GM23338 (cell line): ENCODE data around the gene THSD4. TPM values are rescaled to one million over a fixed set of nuclear protein-coding genes. Genes with fewer than 3 reads are reported as not detected.

ENCODE experiments used
- ATAC-seq: fragments of 200-7000 bp; cut with Tn5 transposase; 3 replicates; pipeline ENCODE4 v1.9.1; 2020
- DNase-seq: peaks from one replicate; pipeline ENCODE4 v3.0.0-alpha.2; 2015; ENCODE audit warnings: low spot score
- H2AFZ ChIP-seq: fragments of 200-600 bp; sonication (generic); 2 replicates; pipeline ENCODE4 v1.8.0; 2016; ENCODE audit warnings: antibody characterized with exemption, mild to moderate bottlenecking, moderate library complexity
- H3F3A ChIP-seq: fragments of 200-600 bp; sonication (generic); replicated peaks from 2 replicates; pipeline ENCODE4 v1.8.0; 2017; ENCODE audit warnings: antibody characterized with exemption, mixed run types, low read depth
- H3K27ac ChIP-seq: fragments of 200-600 bp; sonication (generic); 2 replicates; pipeline ENCODE4 v1.6.1; 2016; ENCODE audit warnings: low read depth
- H3K27me3 ChIP-seq: fragments of 200-600 bp; sonication (generic); 2 replicates; pipeline ENCODE4 v1.8.0; 2016; ENCODE audit warnings: mild to moderate bottlenecking, mixed run types, moderate library complexity; ENCODE audit not compliant: insufficient read depth
- H3K36me3 ChIP-seq: fragments of 200-600 bp; sonication (generic); 2 replicates; pipeline ENCODE4 v1.8.0; 2016; ENCODE audit warnings: mild to moderate bottlenecking; ENCODE audit not compliant: insufficient read depth
- H3K4me1 ChIP-seq: fragments of 200-600 bp; sonication (generic); 2 replicates; pipeline ENCODE4 v1.8.0; 2016; ENCODE audit warnings: mild to moderate bottlenecking, moderate library complexity; ENCODE audit not compliant: insufficient read depth
- H3K4me2 ChIP-seq: fragments of 200-600 bp; sonication (generic); 2 replicates; pipeline ENCODE4 v1.7.1; 2017; ENCODE audit warnings: mixed run types
- H3K4me3 ChIP-seq: fragments of 200-600 bp; sonication (generic); 2 replicates; pipeline ENCODE4 v1.6.1; 2016; ENCODE audit warnings: mixed run types
- H3K79me2 ChIP-seq: fragments of 200-600 bp; sonication (generic); replicated peaks from 2 replicates; pipeline ENCODE4 v1.8.0; 2017; ENCODE audit warnings: mild to moderate bottlenecking; ENCODE audit not compliant: insufficient read depth
- H3K9me2 ChIP-seq: fragments of 200-600 bp; sonication (generic); 2 replicates; pipeline ENCODE4 v1.8.0; 2017; ENCODE audit not compliant: insufficient read depth
- H4K20me1 ChIP-seq: fragments of 200-600 bp; sonication (generic); replicated peaks from 2 replicates; pipeline ENCODE4 v1.8.0; 2017; ENCODE audit warnings: mild to moderate bottlenecking; ENCODE audit not compliant: insufficient read depth
- H3K27ac Mint-ChIP-seq: 2 replicates; pipeline ENCODE4 v1.8.0; 2020; ENCODE audit warnings: inconsistent platforms, mild to moderate bottlenecking, moderate library complexity, mixed read lengths
- H3K27me3 Mint-ChIP-seq: 3 replicates; pipeline ENCODE4 v1.8.0; 2022; ENCODE audit warnings: low read depth, mild to moderate bottlenecking, moderate library complexity, mixed read lengths, inconsistent platforms; ENCODE audit not compliant: insufficient read depth, poor library complexity
- H3K36me3 Mint-ChIP-seq: 3 replicates; pipeline ENCODE4 v1.8.0; 2021; ENCODE audit warnings: low read depth, mild to moderate bottlenecking, inconsistent platforms, moderate library complexity, mixed read lengths
- H3K4me1 Mint-ChIP-seq: 3 replicates; pipeline ENCODE4 v1.8.0; 2020; ENCODE audit warnings: mild to moderate bottlenecking, inconsistent platforms, mixed read lengths
- H3K4me3 Mint-ChIP-seq: 3 replicates; pipeline ENCODE4 v1.8.0; 2021; ENCODE audit warnings: moderate library complexity, mild to moderate bottlenecking, inconsistent platforms, mixed read lengths
- H3K9me3 Mint-ChIP-seq: 3 replicates; pipeline ENCODE4 v1.8.0; 2020; ENCODE audit warnings: moderate library complexity, mild to moderate bottlenecking, inconsistent platforms, mixed read lengths
- CREB1 ChIP-seq: fragments of 250-450 bp; sonication (Bioruptor Pico); IDR thresholded peaks from 2 replicates; pipeline ENCODE4 v1.5.0; 2020; ENCODE audit warnings: low read depth, mild to moderate bottlenecking, moderate library complexity
- CTCF ChIP-seq, 2 experiments: fragments of 200-600 bp in 1 of 2; sonication (generic) in 1 of 2; conservative IDR thresholded peaks; 2 replicates each; pipeline versions ENCODE4 v1.5.1 to v1.6.1; 2016 to 2017; ENCODE audit warnings: antibody characterized with exemption in 2 of 2, low read depth in 2 of 2, mild to moderate bottlenecking in 2 of 2, moderate library complexity in 1 of 2
- ETS1 ChIP-seq: IDR thresholded peaks from 2 replicates; pipeline ENCODE4 v1.6.1; 2016; ENCODE audit warnings: antibody characterized with exemption
- EZH2 ChIP-seq: fragments of 200-600 bp; sonication (generic); IDR thresholded peaks from one replicate; pipeline ENCODE4 v1.8.0; 2017; ENCODE audit warnings: antibody characterized with exemption, mild to moderate bottlenecking, low read depth; ENCODE audit not compliant: unreplicated experiment
- EZH2phosphoT487 ChIP-seq: fragments of 200-600 bp; sonication (generic); IDR thresholded peaks from one replicate; pipeline ENCODE4 v1.8.1; 2018; ENCODE audit warnings: antibody characterized with exemption; ENCODE audit not compliant: unreplicated experiment
- JUNB ChIP-seq: IDR thresholded peaks from one replicate; pipeline ENCODE4 v1.6.1; 2016; ENCODE audit warnings: antibody characterized with exemption; ENCODE audit not compliant: unreplicated experiment
- NANOG ChIP-seq: IDR thresholded peaks from 2 replicates; pipeline ENCODE4 v1.6.1; 2016; ENCODE audit warnings: antibody characterized with exemption, borderline replicate concordance
- POLR2AphosphoS5 ChIP-seq: IDR thresholded peaks from 2 replicates; pipeline ENCODE4 v1.6.1; 2016; ENCODE audit warnings: antibody characterized with exemption, low read depth
- REST ChIP-seq: IDR thresholded peaks from one replicate; pipeline ENCODE4 v1.6.1; 2018; ENCODE audit warnings: antibody characterized with exemption; ENCODE audit not compliant: unreplicated experiment
- ZNF114 ChIP-seq: fragments of 250-450 bp; sonication (Bioruptor Pico); IDR thresholded peaks from 2 replicates; pipeline ENCODE4 v1.5.0; 2020; ENCODE audit warnings: mild to moderate bottlenecking, moderate library complexity
- ZNF331 ChIP-seq: fragments of 250-450 bp; sonication (Bioruptor Pico); IDR thresholded peaks from 2 replicates; pipeline ENCODE4 v1.5.0; 2020; ENCODE audit warnings: low read depth, mild to moderate bottlenecking, moderate library complexity
- ZNF462 ChIP-seq: fragments of 250-450 bp; sonication (Bioruptor Pico); IDR thresholded peaks from 2 replicates; pipeline ENCODE4 v1.5.0; 2020; ENCODE audit warnings: mild to moderate bottlenecking, moderate library complexity
- polyA plus RNA-seq: library from polyadenylated mRNA; unstranded; fragments of >200 nt; fragmentation: Nextera tagmentation; extraction: Ambion mirVana; gene quantifications from 2 replicates; pipeline ENCODE4 v1.2.1, GENCODE V29; 2016
- total RNA-seq: library from RNA; depleted of rRNA; stranded (reverse); fragments of >200 nt; shearing (Covaris generic); gene quantifications from 2 replicates; pipeline ENCODE4 v1.2.3, GENCODE V29; 2014

Gene THSD4
- total and polyA plus RNA-seq, 2 experiments from 2014 or later, result 2.0 to 7.4 TPM

GRCh38 chr15:71654042-71654719, 538.9 kb downstream of the THSD4 start (continued):
- TF ChIP-seq CTCF (conservative IDR thresholded peaks at IDR 0.05; ENCODE audit: low read depth in 2 of 2) (no peak), ZNF114 (CRISPR knock-in tag) (no peak), ETS1 (no peak), EZH2 (no peak)

GRCh38 chr15:71654720-71655174, 539.5 kb downstream of the THSD4 start:
- Histone ChIP-seq H3K4me2 (no peak overlapping the region), H3K4me1 (no peaks in the 10 kb centered on the region), H3K27ac (no peak overlapping the region), H3K4me3 (no peak overlapping the region), H3K9me2 (0 out of 2 replicates have a peak, but pooled peaks cover 7% of the 10 kb centered on the region), H3F3A (no peaks in the 10 kb centered on the region), H4K20me1 (no peaks in the 10 kb centered on the region), H3K79me2 (no peaks in the 10 kb centered on the region), H3K27me3 (no peaks in the 10 kb centered on the region), H3K36me3 (no peaks in the 10 kb centered on the region), H2AFZ (no peak overlapping the region)
- no peaks in the 10 kb centered on the region for H3K9me3 Mint-ChIP-seq
- no peak for ATAC-seq
- H3K4me3 Mint-ChIP-seq, result no peak overlapping the region
- no peaks in the 10 kb centered on the region for H3K27me3 Mint-ChIP-seq
- no peak overlapping the region for H3K27ac Mint-ChIP-seq
- no peaks in the 10 kb centered on the region for H3K36me3 Mint-ChIP-seq
- no peak for DNase-seq
- peaks cover 17% of the 10 kb centered on the region for H3K4me1 Mint-ChIP-seq
- TF ChIP-seq ZNF114 (CRISPR knock-in tag), result no peak
- no peak for TF ChIP-seq POLR2AphosphoS5
- TF ChIP-seq ZNF462 (CRISPR knock-in tag), result no peak
- TF ChIP-seq CREB1 (CRISPR knock-in tag), result no peak
- no peak for TF ChIP-seq NANOG
- no peak for TF ChIP-seq EZH2phosphoT487
- TF ChIP-seq ZNF331 (CRISPR knock-in tag), result no peak
- TF ChIP-seq REST, result no peak
- TF ChIP-seq EZH2, result no peak
- no peak for TF ChIP-seq JUNB
